H9 (cell line): ENCODE measurements around the gene SDC3. TPM values are rescaled to one million over a fixed set of nuclear protein-coding genes. Genes with fewer than 3 reads are reported as not detected.

Experiments
- DNase-seq: peaks from one replicate; pipeline ENCODE4 v3.0.0-alpha.2; 2017
- H2AFZ ChIP-seq: one replicate; pipeline ENCODE4 v1.6.1; 2013; ENCODE audit warnings: mild to moderate bottlenecking, low read length, control low read depth, moderate library complexity
- H2AK5ac ChIP-seq: 2 replicates; pipeline ENCODE4 v1.6.1; 2013; ENCODE audit warnings: low read length, control low read depth, mixed read lengths; ENCODE audit not compliant: insufficient read length
- H2BK120ac ChIP-seq: one replicate; pipeline ENCODE4 v1.6.1; 2013; ENCODE audit warnings: low read depth, mild to moderate bottlenecking, low read length, control low read depth, inconsistent platforms; ENCODE audit not compliant: poor library complexity, severe bottlenecking
- H2BK12ac ChIP-seq: 2 replicates; pipeline ENCODE4 v1.6.1; 2013; ENCODE audit warnings: low read length, control low read depth, mixed read lengths, low read depth; ENCODE audit not compliant: insufficient read length
- H2BK15ac ChIP-seq: 2 replicates; pipeline ENCODE4 v1.6.1; 2013; ENCODE audit warnings: low read depth, low read length, control low read depth
- H2BK20ac ChIP-seq: one replicate; pipeline ENCODE4 v1.6.1; 2013; ENCODE audit warnings: low read depth, mild to moderate bottlenecking, low read length, control low read depth, inconsistent platforms; ENCODE audit not compliant: poor library complexity, severe bottlenecking
- H2BK5ac ChIP-seq: 2 replicates; pipeline ENCODE4 v1.6.1; 2013; ENCODE audit warnings: low read length, control low read depth, mixed read lengths; ENCODE audit not compliant: insufficient read length
- H3K14ac ChIP-seq: 2 replicates; pipeline ENCODE4 v1.6.1; 2013; ENCODE audit warnings: low read length, control low read depth; ENCODE audit not compliant: insufficient read depth
- H3K18ac ChIP-seq: 2 replicates; pipeline ENCODE4 v1.6.1; 2013; ENCODE audit warnings: low read depth, mild to moderate bottlenecking, mixed read lengths, low read length, control low read depth; ENCODE audit not compliant: insufficient read length
- H3K23ac ChIP-seq: 2 replicates; pipeline ENCODE4 v1.6.1; 2013; ENCODE audit warnings: low read length, control low read depth, mixed read lengths, low read depth; ENCODE audit not compliant: insufficient read length
- H3K23me2 ChIP-seq: 2 replicates; pipeline ENCODE4 v1.6.1; 2013; ENCODE audit warnings: low read depth, mild to moderate bottlenecking, mixed read lengths, low read length, control low read depth; ENCODE audit not compliant: insufficient read length, poor library complexity, severe bottlenecking
- H3K27ac ChIP-seq: 2 replicates; pipeline ENCODE4 v1.5.1; 2013; ENCODE audit warnings: low read length, control low read depth, mixed read lengths, low read depth; ENCODE audit not compliant: insufficient read length
- H3K27me3 ChIP-seq: 2 replicates; pipeline ENCODE4 v1.6.1; 2013; ENCODE audit warnings: low read length, control low read depth, inconsistent platforms; ENCODE audit not compliant: insufficient read depth
- H3K4ac ChIP-seq: 2 replicates; pipeline ENCODE4 v1.6.1; 2013; ENCODE audit warnings: low read depth, mild to moderate bottlenecking, control low read depth, inconsistent platforms, low read length, moderate library complexity
- H3K4me1 ChIP-seq: 2 replicates; pipeline ENCODE4 v1.6.1; 2013; ENCODE audit warnings: low read length, control low read depth, inconsistent platforms; ENCODE audit not compliant: insufficient read depth
- H3K4me2 ChIP-seq: 2 replicates; pipeline ENCODE4 v1.6.1; 2013; ENCODE audit warnings: low read length, control low read depth, mixed read lengths; ENCODE audit not compliant: insufficient read length, insufficient read depth
- H3K56ac ChIP-seq: 2 replicates; pipeline ENCODE4 v1.6.1; 2013; ENCODE audit warnings: low read depth, mild to moderate bottlenecking, mixed read lengths, low read length, control low read depth; ENCODE audit not compliant: insufficient read length
- H3K79me1 ChIP-seq: 2 replicates; pipeline ENCODE4 v1.6.1; 2013; ENCODE audit warnings: low read depth, mild to moderate bottlenecking, moderate library complexity, low read length, control low read depth, inconsistent platforms; ENCODE audit not compliant: insufficient read depth, poor library complexity, severe bottlenecking
- H3K79me2 ChIP-seq: 2 replicates; pipeline ENCODE4 v1.6.1; 2013; ENCODE audit warnings: low read length, control low read depth, inconsistent platforms; ENCODE audit not compliant: insufficient read depth
- H3K9ac ChIP-seq: 2 replicates; pipeline ENCODE4 v1.6.1; 2013; ENCODE audit warnings: low read length, control low read depth, mixed read lengths; ENCODE audit not compliant: insufficient read length; ENCODE audit errors: extremely low read depth
- H3K9me3 ChIP-seq: one replicate; pipeline ENCODE4 v1.6.1; 2013; ENCODE audit warnings: low read depth, low read length, inconsistent platforms; ENCODE audit not compliant: control insufficient read depth
- H3T11ph ChIP-seq: one replicate; pipeline ENCODE4 v1.6.1; 2013; ENCODE audit warnings: mild to moderate bottlenecking, low read length, control low read depth, inconsistent platforms
- H4K20me1 ChIP-seq: one replicate; pipeline ENCODE4 v1.6.1; 2013; ENCODE audit not compliant: control insufficient read depth, insufficient read length, insufficient read depth
- H4K5ac ChIP-seq: 2 replicates; pipeline ENCODE4 v1.6.1; 2013; ENCODE audit warnings: low read depth, mild to moderate bottlenecking, mixed read lengths, low read length, control low read depth; ENCODE audit not compliant: insufficient read length
- H4K8ac ChIP-seq: replicated peaks from 2 replicates; pipeline ENCODE4 v1.6.1; 2013; ENCODE audit warnings: low read length, control low read depth, mixed read lengths, low read depth; ENCODE audit not compliant: insufficient read length
- H4K91ac ChIP-seq: 2 replicates; pipeline ENCODE4 v1.6.1; 2013; ENCODE audit warnings: low read depth, mild to moderate bottlenecking, moderate library complexity, mixed read lengths, low read length, control low read depth; ENCODE audit not compliant: insufficient read length
- H3K27ac Mint-ChIP-seq, 3 experiments: 2 replicates in 2 of 3; 3 replicates in 1 of 3; pipeline ENCODE4 v1.8.0; 2020 to 2021; ENCODE audit warnings: mixed read lengths in 3 of 3, mild to moderate bottlenecking in 1 of 3, moderate library complexity in 1 of 3
- H3K27me3 Mint-ChIP-seq: 2 replicates; pipeline ENCODE4 v1.8.0; 2021; ENCODE audit warnings: low read depth, mild to moderate bottlenecking, moderate library complexity, mixed read lengths
- H3K36me3 Mint-ChIP-seq, 3 experiments: 2 replicates in 2 of 3; 3 replicates in 1 of 3; pipeline ENCODE4 v1.8.0; 2020 to 2021; ENCODE audit warnings: low read depth in 3 of 3, mixed read lengths in 3 of 3; ENCODE audit not compliant: insufficient read depth in 1 of 3
- H3K4me1 Mint-ChIP-seq, 2 experiments: 2 replicates each; pipeline ENCODE4 v1.8.0; 2020; ENCODE audit warnings: mixed read lengths in 2 of 2
- H3K4me3 Mint-ChIP-seq, 2 experiments: 2 replicates in 1 of 2; 3 replicates in 1 of 2; pipeline ENCODE4 v1.8.0; 2020 to 2021; ENCODE audit warnings: mild to moderate bottlenecking in 2 of 2, mixed read lengths in 2 of 2, moderate library complexity in 1 of 2
- H3K9me3 Mint-ChIP-seq, 2 experiments: 2 replicates in 1 of 2; 3 replicates in 1 of 2; pipeline ENCODE4 v1.8.0; 2020; ENCODE audit warnings: mild to moderate bottlenecking in 2 of 2, mixed read lengths in 2 of 2, moderate library complexity in 1 of 2
- WGBS: extraction: QIAGEN DNeasy Blood & Tissue Kit; methylation state at CpG from one replicate; pipeline ENCODE4 v1.1.7; 2013; ENCODE audit warnings: missing lambda C conversion rate, low lambda C conversion rate, mixed read lengths; ENCODE audit not compliant: insufficient read length; ENCODE audit errors: extremely low coverage; 5-methylcytosine and 5-hydroxymethylcytosine counted together
- total RNA-seq: library from RNA; stranded (reverse); gene quantifications from 2 replicates; pipeline ENCODE4 v1.2.1, GENCODE V29; 2021
- TF ChIP-seq, protein P1 (sequence below): fragments of 200-600 bp; sonication (generic); conservative IDR thresholded peaks from 3 replicates; pipeline ENCODE4 v1.8.0; 2021; ENCODE audit warnings: antibody characterized with exemption, mild to moderate bottlenecking

SDC3 gene
- total RNA-seq, 1 experiment from 2014 or later, result 25.9 TPM

DNA sequence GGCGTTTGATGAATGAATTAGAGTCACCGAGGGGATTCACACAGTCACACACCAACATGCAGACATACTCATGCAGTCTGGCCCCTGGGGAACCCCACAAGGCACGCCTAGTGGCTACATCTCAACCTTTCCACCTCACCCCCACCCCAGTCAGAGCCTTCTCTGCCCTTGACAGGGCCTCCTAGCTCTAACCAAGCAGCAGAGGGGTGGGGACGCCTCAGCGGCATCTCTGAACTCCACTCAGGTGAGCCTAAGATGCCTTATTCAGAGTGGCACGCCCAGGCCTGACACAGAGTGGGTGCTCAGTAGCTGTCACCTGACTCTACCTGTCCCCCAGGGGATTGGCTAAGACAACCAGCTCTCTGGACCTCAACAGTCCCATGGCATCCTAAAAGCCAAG, 3.7 kb upstream of the SDC3 start:
- Mint-ChIP-seq H3K27me3 (peaks cover 20% of the 10 kb centered on the region), H3K9me3 (no peaks in the 10 kb centered on the region), H3K36me3 (no peaks in the 10 kb centered on the region), H3K4me1 (peaks cover 23 to 32% of the 10 kb centered on the region in 2 experiments), H3K4me3 (no peak overlapping the region), H3K27ac (0 out of 7 replicates have a peak overlapping the region, but pooled peaks of 1 of the 3 experiments have one; percentile 52)
- WGBS, result no CpG with 5 or more reads among the region's 6 CpGs
- Histone ChIP-seq H3K23ac (no peak overlapping the region), H3K27ac (no peak overlapping the region), H3K79me1 (no peaks in the 10 kb centered on the region), H2BK20ac (no peak overlapping the region), H2BK120ac (no peak overlapping the region), H2AFZ (no peak overlapping the region), H3K23me2 (peaks cover 7% of the 10 kb centered on the region), H3K27me3 (no peaks in the 10 kb centered on the region), H4K8ac (no peak overlapping the region), H2BK15ac (no peak overlapping the region), H4K5ac (no peak overlapping the region), H3K56ac (no peak overlapping the region), H3K9ac (no peak overlapping the region), H3K14ac (no peak overlapping the region), H2AK5ac (no peak overlapping the region), H3K18ac (no peak overlapping the region), H3K79me2 (no peaks in the 10 kb centered on the region), H3K4ac (no peak overlapping the region), H3K4me1 (peaks cover 5% of the 10 kb centered on the region; the same call in 1 of the 2 replicates), H4K91ac (no peak overlapping the region), H2BK12ac (no peak overlapping the region), H2BK5ac (no peak overlapping the region), H3K4me2 (no peak overlapping the region), H3T11ph (no peak overlapping the region), H4K20me1 (peaks cover 4% of the 10 kb centered on the region), H3K9me3 (no peaks in the 10 kb centered on the region)
- peak; percentile 15 for DNase-seq
- TF ChIP-seq, protein P1, sequence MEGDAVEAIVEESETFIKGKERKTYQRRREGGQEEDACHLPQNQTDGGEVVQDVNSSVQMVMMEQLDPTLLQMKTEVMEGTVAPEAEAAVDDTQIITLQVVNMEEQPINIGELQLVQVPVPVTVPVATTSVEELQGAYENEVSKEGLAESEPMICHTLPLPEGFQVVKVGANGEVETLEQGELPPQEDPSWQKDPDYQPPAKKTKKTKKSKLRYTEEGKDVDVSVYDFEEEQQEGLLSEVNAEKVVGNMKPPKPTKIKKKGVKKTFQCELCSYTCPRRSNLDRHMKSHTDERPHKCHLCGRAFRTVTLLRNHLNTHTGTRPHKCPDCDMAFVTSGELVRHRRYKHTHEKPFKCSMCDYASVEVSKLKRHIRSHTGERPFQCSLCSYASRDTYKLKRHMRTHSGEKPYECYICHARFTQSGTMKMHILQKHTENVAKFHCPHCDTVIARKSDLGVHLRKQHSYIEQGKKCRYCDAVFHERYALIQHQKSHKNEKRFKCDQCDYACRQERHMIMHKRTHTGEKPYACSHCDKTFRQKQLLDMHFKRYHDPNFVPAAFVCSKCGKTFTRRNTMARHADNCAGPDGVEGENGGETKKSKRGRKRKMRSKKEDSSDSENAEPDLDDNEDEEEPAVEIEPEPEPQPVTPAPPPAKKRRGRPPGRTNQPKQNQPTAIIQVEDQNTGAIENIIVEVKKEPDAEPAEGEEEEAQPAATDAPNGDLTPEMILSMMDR, result no peak
